ENCODE results near the gene TSPAN4.
A peak's percentile ranks its signal among the peaks of the same experiment; 100 is the strongest.

The TSPAN4 gene

DNA sequence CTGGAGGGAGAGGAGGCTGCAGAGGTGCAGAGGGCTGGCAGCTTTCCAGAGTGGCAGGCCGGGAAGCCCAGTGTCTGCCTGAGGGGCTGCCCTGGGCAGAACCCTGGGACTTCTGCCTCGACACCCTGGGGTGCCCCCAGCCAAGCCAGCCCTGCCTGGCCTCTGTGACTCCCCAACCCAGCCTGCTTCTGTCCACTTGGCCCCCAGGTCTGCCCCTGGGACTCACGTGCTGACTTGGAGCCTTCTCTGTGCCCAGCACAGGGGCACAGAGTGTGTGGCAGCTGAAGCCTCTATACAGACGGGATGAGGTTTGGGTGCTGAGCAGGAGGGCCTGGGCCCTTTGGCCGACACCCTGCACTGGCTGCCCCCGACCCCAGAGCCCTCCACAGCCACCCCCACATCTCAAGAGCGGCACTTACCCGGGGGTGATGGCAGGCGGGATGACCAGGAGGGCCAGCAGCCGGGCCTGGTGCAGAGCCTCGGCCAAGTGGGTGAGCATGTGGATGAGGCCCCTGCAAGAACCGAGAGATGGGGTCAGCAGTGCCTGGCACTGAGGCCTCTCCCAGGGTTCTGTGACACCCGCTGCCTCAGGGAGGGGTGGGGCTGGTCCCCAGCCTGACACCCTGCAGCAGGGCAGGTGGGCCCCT, 50.5 kb downstream of the TSPAN4 start:
- DNase-seq = no peak

DNA sequence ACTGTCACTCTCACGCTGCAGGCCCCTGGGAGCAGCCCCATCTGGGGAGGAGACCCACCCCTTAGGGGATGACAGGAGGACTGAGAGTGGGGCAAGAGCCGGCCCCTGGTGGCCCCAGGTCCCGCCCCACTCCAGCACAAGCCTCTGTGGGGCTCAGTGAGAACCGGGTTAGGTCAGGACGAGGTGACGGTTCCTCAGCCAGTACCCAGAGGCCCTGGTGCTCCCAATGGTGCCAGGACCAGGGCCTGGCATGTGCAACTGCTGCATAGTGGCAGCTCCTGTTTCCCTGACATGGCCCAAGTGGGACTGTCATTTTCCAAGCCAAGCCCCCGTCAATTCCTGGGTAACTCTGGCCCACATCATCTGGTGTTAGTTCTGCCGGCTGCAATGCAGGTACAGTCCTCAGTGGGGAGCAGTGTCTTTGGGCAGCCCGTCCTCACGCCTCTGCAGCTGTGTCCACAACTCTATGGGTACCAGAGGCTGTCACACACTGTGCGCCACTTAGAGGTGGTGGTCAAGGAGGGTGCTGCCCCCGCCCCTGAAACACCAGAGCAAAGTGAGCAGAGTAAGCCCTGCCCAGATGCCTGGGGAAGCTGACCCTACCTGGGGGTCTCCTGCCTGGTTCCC, 52.0 kb downstream of the TSPAN4 start:
- no peak for DNase-seq

DNA sequence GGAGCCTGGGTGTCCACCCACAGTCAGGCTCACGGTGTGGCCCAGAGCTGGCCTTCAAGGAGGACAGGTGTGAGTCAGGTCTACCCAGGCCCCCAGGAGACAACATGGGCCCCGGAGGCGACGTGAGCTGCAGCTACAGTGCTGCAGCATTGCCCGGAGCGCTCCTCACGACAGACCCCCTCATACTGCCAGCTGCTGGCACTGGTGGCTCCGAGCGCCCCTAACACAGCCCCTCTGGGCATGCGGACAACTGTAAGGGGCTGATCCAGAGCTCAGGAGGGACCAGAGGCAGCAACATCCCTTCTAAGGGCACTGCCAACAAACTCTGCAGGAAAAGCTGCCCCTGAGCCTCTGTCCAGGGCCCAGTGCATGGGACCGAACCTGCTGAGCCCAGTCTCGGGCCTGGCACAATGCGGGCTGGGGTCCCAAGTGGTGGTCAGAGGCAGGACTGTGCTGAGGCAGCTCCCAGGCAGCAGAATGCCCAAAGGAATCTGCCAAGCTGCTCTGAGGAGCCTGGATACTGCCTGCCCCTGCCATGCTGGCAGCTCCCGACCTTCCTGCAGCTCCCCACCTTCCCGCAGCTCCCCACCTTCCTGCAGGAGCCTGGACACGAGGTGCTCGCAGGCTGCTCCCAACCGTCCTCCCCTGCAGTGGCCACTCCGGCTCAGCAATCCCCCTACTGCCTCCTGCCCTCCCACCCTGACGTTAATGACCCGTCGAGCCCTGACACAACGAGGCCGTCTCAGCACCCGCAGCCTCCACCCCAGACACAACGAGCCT, 52.9 kb downstream of the TSPAN4 start:
- no peak for DNase-seq

DNA sequence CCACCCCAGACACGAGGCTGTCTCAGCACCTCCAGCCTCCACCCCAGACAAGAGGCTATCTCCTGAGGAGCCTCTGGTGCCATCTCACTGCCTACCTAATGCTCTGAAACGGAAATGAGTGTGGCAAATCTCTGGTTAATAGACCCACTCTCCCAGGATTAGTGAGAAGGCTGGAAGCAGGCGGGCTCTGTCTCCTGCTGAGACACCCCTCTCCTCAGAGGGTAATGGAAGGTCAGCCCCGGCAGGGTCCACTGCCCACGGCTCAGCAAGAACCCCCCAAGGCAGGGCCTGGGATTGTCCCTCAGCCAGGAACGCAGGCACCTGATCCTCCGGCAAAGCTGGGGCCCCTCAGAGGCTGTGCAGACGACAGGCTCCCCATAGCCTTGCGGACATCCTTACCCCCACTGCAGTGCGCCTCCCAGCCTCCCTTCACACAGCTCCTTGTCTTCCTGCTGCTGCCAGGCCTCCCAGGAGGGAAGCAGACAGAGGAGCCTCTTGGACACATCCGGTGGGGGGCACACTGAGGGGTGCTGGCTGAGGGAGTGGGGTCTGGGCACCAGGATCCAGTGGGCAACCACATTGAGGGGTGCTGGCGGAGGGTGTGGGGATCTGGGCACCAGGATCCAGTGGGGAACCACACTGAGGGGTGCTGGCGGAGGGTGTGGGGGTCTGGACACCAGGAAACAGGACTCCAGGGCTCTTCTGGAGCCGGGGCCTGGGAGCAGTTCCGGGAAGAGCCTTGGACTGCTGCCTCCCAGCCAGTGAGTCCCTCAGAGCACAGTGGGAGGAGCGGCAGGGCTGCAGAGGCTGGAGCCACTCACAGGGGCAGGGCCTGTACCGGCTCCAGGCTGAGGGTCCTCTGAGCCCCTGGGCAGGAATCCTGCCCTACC, 54.8 kb downstream of the TSPAN4 start:
- DNase-seq = no peak

DNA sequence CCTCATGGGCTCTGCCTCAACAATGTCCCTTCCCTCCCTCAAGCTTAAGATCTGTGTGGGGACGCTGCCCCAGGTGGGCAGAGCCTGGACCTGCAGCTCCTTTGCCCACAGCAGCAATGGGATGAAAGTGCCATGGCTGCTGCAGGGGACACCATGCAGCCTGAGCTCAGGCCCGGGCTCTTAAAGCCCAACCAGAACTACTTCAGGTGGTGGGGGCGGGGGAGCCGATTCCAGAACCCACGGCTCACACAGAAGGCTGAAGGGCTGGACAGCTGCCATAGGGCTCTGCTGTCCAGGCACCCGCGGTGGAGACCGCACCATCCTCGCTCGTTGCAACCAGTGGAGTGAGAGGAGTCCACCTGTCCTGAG, 55.5 kb downstream of the TSPAN4 start:
- DNase-seq = no peak

DNA sequence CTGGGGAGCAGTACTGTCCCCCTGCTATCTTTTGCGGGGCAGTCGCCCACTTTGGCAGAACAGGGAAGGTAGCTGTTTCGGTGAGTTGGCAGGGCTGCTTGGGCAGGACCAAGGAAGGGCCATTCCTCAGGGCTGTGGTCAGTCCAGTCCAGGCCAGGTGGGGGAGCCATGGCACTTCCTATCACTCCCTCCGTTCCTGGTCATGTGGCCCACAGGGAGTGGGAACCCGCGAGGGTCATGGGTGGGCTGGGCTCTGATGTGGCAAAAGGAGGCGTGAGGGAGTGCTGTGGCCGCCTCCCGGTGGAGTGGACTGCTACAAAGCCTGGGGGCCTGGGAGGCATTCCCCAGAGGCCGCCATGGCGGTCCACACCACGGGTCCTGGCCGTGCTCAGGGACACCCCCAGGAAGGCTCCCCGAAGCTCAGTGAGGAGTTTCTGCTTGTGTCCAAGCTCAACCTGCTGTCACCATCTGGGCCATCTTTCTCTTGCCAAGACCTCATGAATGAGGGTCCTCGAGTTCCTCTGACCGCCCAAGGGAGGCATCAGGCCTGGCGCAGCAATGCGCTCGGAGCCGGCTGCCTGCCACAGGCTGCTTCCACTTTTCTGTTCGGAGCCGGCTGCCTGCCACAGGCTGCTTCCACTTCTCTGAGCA, 56.0 kb downstream of the TSPAN4 start:
- no peak for DNase-seq

DNA sequence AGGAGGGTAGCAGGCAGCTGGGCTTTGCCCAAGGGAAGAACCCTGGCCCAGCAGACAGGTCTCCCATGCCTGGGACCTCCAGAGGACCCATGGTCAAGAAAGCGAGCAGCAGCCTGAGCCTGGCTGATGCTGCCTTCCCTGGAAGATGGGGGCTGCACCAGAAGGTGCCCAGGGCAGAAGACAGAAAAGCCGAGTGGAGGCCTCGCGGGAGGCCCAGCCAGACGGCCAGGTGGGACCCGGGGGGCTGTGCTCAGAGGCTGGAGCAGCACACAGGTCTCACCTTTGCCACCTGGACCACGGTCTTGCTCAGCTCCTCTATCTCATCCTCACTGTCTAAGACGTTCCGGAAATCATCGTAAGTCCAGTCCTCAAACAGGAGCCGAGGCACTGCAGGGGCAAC, 57.1 kb downstream of the TSPAN4 start:
- DNase-seq = no peak

DNA sequence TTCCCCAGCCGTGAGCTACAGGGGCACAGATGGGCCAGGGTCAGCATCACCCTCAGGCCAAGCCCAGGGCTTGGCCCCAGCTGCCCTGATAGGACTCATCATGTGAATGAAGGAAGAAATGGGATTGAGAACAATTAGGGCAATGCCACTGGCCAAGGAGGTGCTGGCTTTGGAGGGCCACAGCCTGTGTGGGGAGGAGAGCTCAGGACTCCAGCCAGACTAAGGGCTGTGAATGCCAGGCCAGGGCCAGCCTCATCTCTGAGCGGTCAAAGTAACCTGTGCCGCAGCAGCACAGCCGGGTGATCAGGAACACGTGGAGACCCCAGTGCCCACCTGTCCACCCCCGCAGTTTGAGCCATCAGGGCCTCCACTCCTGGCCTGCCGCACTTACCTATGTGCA, 57.9 kb downstream of the TSPAN4 start:
- DNase-seq = no peak

DNA sequence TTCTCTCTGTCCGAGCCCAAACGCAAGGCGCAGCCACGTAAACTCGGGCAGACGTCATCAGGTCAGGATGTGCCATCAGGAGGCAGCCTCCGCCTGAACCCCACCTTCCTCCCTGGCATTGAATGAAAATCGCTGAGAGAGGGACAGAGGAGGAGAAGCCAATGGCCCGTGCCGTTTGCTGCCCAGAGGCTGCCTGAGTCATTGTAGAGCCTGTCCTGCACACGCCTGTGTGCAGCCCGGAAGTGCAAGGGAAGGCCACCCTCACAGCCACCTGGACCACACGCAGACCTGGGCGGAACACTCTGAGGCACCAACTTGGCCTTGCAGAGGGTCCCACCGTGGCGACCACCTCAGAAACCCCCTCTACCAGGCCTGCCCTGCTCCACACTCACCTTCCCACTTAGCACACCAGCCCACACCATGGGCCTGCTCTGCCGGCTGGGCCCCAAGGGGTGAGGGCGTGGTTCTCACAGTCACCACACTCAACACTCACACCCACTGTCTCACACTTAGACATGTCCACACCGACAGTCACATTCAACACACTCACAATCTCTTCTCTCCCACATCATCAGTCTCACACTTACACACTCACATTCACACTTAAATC, 58.9 kb downstream of the TSPAN4 start:
- DNase-seq = no peak

DNA sequence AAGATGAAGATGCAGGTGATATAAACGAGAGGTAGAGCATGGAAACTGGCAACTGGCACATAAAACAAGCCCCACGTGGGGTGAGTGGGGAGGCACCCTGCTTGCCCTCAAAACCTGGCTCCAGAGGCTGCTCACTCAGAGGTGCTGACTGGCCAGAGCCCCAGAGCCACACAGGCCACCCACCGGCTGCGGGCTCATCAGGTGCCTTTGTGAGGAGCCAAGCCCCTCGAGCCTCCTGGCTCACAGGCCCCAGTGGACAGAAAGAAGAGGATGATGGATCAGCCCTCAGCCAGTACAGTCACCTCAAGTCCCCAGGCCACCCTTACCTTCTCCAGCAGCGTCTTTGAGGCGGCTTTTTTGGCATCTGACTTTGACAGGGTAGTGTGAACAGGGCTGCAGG, 61.7 kb downstream of the TSPAN4 start:
- DNase-seq = no peak

DNA sequence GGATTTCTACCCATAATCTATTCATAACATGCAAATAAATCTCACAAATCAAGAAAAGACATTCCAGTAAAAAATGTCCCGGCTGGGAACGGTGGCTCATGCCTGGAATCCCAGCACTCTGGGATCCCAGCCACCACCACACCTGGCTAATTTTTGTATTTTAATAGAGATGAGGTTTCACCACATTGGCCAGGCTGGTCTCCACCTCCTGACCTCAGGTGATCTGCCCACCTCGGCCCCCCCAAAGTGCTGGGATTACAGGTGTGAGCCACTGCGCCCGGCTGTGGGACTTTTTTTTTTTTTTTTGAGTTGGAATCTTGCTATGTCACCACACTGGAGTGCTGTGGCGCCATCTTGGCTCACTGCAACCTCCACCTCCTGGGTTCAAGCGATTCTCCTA, 63.3 kb downstream of the TSPAN4 start:
- DNase-seq = no peak

DNA sequence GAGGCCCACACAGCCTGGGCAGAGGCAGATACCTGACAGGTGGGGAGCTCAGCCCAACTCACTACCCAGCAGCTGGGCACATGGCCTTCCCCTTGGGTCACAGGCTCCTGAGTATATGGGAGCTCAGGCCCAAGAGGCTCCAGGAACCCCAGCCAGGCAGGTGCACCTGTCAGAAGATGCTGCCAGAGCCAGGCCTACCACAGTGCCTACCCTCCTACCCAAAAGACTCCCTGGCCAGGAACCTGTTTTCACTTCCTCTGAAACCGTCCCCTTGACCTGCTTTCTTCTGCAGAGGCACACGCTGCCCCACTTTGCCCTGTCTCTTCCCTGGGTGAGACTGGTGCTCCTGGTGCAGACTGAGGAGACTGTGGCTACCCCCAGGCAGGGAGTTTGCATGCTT, 65.0 kb downstream of the TSPAN4 start:
- DNase-seq = no peak

DNA sequence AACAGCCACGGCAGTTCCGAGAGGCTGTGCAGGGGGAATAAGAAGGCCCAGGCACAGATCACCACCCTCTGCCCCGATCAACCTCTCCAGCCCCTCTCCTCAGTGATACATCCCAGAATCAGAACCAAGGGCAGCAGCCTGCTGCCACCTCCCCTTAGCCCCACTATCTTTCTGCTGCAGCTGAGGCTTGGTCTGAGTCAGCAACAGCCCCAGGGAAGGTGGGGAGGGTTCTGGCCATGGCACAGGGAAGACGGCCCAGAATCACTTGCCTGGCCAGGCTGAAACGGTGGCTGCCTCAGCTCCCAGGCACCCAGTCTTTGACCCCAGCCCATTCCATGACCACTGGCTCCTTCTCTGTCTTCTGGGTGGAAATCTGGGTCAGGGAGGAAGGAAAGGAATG, 65.6 kb downstream of the TSPAN4 start:
- DNase-seq = no peak

DNA sequence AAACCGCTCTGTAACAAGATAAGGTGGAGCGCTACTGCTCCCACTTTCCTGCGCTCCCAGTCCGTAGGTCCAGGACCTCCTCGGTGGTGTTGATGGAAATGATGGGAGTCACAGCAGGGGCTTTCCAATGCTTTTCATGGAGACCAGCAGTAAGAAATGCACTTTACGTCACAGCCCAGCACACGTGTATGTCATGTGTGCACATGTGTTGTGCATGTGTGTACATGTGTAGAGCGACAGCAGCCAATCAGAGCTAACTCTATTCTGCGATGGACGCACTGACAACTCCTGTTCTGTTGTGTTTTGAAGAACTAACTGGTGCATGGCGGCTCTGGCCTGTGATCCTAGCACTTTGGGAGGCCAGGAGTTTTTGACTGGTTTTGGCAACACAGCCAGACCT, 66.8 kb downstream of the TSPAN4 start:
- no peak for DNase-seq

DNA sequence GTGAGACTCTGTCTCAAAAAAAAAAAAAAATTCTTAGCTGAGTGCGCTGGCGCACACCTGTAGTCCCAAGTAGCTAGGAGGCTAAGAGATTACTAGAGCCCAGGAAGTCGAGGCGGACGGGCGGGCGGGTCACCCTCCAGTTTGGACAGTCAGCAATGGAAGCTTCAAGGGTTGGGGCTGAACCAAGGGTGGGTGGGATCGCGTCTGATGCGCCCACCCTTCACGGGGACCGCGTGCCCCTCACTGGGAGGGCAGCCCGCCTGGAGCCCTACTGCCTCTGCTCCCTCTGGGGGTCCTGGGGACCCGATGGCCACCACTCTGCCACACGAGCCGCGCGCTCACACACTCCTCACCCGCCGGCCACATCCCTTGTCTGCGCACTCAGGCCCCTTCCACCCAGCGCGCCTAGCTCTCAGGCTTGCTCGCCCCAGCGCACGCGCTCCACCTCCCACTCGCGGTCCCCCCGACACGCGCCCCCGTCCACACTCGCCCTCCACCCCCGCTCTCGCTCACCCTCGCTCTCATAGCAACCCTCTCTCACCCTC, 67.5 kb downstream of the TSPAN4 start:
- no peak for DNase-seq

DNA sequence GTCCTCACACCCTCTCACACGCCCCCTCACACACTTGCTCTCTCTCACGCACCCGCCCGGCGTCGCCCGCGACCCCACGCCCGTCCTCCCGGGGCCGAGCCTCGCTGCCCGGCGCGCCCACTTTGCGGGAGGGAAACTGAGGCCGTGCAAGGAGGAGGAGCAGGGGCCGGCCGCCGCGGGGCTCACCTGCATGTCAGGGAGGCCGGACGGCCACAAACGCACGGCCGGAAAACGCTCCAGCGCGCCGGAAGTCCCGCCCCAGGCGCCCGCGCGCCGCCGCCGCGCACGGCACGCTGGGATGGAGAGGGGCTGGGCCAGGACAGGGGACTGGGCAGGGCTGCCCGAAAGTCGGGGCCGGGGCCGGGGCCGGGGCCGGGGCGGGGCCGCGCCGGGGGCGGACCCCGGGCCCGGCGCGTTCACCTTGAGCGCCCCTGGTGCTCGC, 68.0 kb downstream of the TSPAN4 start, which contains the start of gene CHID1:
Gene CHID1, minus strand, starts transcription at position 222 of the 442 bp plus-strand sequence. CDS start 5,994 bp downstream, outside the sequence.
- peak; percentile 84 for DNase-seq

DNA sequence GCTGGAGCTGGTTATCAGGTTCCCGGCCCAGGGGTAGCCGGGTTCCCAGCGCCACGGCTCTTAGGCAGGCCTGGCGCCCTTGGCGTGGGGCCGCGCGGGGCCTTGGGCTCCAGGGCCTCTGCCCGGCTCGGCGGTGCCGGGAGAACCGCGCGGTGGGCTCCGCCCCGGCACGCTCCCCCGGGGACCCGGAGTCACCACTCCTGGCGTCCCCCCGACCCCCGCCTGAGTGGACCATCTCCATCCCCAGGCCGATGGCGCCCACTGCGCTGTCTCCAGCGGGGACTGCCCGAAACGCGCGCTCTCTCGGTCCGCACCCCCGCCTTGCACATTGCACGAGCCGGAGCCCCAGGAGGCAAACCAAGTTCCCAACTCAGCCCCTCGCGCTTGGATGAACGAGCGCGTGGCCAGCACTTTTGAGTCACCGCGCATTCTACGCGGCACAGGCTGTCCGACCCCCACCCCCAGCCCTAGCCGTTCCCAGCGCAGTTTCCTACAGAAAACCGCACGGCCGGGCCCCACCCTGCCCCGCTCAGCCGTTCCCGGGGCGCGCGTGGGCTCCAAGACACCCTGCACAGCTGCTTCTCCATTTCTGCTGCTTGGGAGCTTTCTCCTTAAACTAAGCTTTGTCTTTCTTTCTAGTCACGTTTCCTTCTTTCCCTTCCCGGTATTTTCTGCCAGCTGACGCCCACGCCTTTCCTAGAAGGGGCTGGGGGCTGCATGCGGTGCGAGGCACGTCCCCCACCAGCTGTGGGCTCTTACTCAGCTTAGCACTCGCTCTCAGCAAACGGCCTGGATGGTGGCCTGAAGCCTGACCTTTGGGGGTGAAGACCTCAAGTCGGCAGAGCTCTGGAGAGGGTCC, 68.6 kb downstream of the TSPAN4 start:
- peak; percentile 46 for DNase-seq

DNA sequence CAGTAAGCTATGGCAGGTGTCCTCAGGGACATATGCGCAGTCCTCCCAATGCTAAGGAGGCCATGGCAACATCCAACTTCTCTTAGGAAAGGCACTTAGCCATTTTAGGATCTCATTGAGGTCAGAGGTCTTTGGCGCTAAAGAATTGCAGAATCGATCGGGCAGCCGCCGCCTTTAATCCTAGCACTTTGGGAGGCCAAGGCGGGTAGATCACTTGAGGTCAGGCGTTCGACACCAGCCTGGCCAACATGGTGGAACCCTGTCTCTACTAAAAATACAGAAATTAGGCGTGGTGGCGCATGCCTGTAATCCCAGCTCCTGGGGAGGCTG, 69.2 kb downstream of the TSPAN4 start:
- DNase-seq = no peak

DNA sequence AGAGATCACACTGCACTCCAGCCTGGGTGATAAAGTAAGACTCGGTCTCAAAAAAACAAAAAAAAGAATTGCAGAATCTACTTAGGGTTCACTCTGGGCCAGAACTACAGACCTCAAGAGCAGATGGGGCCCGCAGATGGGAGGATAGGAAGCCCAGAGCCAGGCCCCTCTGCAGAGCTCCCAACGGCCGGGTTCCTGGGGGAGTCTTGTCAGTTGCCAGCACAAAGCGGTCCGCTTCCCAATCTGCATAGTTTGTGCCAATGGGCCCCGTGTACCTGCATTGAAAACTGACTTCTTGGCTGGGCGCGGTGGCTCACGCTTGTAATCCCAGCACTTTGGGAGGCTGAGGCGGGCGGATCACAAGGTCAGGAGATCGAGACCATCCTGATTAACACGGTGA, 69.6 kb downstream of the TSPAN4 start:
- no peak for DNase-seq

DNA sequence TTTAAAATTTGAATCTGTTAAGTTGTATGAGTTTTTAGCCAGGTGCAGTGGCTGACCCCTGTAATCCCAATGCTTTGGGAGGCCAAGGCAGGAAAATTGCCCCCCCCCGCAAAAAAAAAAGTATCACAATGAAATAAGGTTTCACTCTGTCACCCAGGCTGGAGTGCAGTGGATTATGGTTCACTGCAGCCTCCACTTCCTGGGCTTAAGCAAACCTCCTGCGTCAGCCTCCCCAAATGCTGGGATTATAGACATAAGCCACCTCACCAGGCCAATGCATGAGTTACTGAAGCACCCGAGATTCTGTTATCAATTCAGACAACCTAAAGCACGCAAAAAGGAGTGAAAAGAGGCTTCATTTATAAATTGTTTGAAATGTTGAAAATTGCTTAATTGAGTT, 70.4 kb downstream of the TSPAN4 start:
- no peak for DNase-seq

DNA sequence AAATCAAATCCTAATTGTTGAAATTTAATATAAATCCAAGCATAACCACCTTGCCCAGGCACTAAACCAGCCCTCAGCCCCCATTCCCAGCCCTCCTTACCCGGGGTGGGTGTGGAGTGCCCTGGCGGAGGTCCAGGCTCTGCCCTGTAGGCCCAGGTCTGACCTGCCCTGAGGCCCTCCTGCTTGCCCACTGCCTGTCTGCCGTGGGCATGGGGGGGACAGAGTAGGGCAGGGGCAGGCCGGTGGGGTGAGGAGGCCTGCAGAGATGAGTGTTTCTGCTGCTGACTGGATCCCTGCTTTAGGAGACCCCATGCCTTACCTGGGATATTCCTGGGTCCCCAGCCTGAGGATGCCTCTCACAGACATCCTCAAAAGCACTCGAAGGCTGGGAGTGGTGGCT, 71.6 kb downstream of the TSPAN4 start:
- DNase-seq = no peak
